ENCODE data around the gene KRTAP10-3. TPM values are rescaled to one million over a fixed set of nuclear protein-coding genes. Genes with fewer than 3 reads are reported as not detected.

The KRTAP10-3 gene
- total and polyA plus RNA-seq, 2 donors (not counting 3 experiments of a cell fraction or from before 2014, with no cell fraction given) = not detected

GRCh38 chr21:44524414-44525371, 33.9 kb downstream of the KRTAP10-3 start:
- Histone ChIP-seq H3K4me3 (replicated peaks in 1 of 3; ENCODE audit: insufficient read depth in 1 of 3, low read depth in 1 of 3, low read length in 3 of 3) (no peak overlapping the region), H3K79me2 (ENCODE audit: control insufficient read depth, insufficient read depth, low read length) (no peaks in the 10 kb centered on the region), H3K27me3 (ENCODE audit: control insufficient read depth in 2 of 2, insufficient read depth in 2 of 2, low read length in 2 of 2) (no peaks in the 10 kb centered on the region), H3K9ac (replicated peaks; ENCODE audit: extremely low read depth, insufficient read depth, low read length) (no peak overlapping the region), H3K27ac (ENCODE audit: insufficient read depth, low read depth, low read length) (no peak overlapping the region), H3K4me2 (ENCODE audit: insufficient read depth, low read length) (no peak overlapping the region), H4K20me1 (replicated peaks; ENCODE audit: control insufficient read depth, extremely low read depth, insufficient read depth, low read length) (no peaks in the 10 kb centered on the region), H2AFZ (ENCODE audit: low read depth, low read length) (no peak overlapping the region), H3K4me1 (ENCODE audit: control insufficient read depth, extremely low read depth, insufficient read depth, low read length) (no peaks in the 10 kb centered on the region), H3K36me3 (ENCODE audit: control insufficient read depth in 2 of 2, extremely low read depth in 1 of 2, insufficient read depth in 2 of 2, low read length in 2 of 2) (no peaks in the 10 kb centered on the region), H3K9me3 (replicated peaks; ENCODE audit: control insufficient read depth, insufficient read depth, low read length) (no peaks in the 10 kb centered on the region), H3K9me1 (replicated peaks; ENCODE audit: control insufficient read depth, extremely low read depth, insufficient read depth, low read length) (no peaks in the 10 kb centered on the region)
- dilution Hi-C loops (cut with MboI; ENCODE audit: extremely low pct_ligation_motif_present, low sequenced_read_pairs) (no loop called here), intact Hi-C loops (cut with micrococcal nuclease) (no loop called here)
- no peak for FAIRE-seq
- no peak for TF ChIP-seq MYC (IDR thresholded peaks at IDR 0.05; ENCODE audit: low read depth, low read length)
- no peak for TF ChIP-seq FOS (IDR thresholded peaks at IDR 0.05; ENCODE audit: borderline replicate concordance, insufficient read depth, low read length)
- TF ChIP-seq JUN (IDR thresholded peaks at IDR 0.05; ENCODE audit: borderline replicate concordance, insufficient read depth, insufficient read length, low read depth) = no peak
- no peak for TF ChIP-seq POLR2AphosphoS5 (IDR thresholded peaks at IDR 0.05; ENCODE audit: insufficient read depth, low read depth, low read length)
- no peak for TF ChIP-seq MAX (IDR thresholded peaks at IDR 0.05; ENCODE audit: insufficient read depth, insufficient read length)
- TF ChIP-seq EZH2 (IDR thresholded peaks at IDR 0.05; ENCODE audit: borderline replicate concordance, low read depth, low read length, severe bottlenecking) = no peak
- TF ChIP-seq CTCF (IDR thresholded peaks at IDR 0.05; ENCODE audit: extremely low read depth in 1 of 2, insufficient read depth in 1 of 2, low read depth in 1 of 2, low read length in 2 of 2) = no peak
- TF ChIP-seq POLR2A (IDR thresholded peaks at IDR 0.05; ENCODE audit: low read depth, low read length) = no peak
- TF ChIP-seq GATA2 (IDR thresholded peaks at IDR 0.05; ENCODE audit: insufficient read depth, insufficient read length, low read depth, low read length) = no peak
- POLR2A ChIA-PET = no interaction called here
- no TSS peak for BruUV-seq (replicated peaks)
- no peak for DNase-seq (ENCODE audit: low read depth, low spot score)
- CTCF ChIA-PET = no interaction called here
